ENCODE results near the gene YKT6. TPM values are rescaled to one million over a fixed set of nuclear protein-coding genes. Genes with fewer than 3 reads are reported as not detected.

Gene YKT6
- total RNA-seq, 1 experiment from 2014 or later, result 82.4 TPM

DNA sequence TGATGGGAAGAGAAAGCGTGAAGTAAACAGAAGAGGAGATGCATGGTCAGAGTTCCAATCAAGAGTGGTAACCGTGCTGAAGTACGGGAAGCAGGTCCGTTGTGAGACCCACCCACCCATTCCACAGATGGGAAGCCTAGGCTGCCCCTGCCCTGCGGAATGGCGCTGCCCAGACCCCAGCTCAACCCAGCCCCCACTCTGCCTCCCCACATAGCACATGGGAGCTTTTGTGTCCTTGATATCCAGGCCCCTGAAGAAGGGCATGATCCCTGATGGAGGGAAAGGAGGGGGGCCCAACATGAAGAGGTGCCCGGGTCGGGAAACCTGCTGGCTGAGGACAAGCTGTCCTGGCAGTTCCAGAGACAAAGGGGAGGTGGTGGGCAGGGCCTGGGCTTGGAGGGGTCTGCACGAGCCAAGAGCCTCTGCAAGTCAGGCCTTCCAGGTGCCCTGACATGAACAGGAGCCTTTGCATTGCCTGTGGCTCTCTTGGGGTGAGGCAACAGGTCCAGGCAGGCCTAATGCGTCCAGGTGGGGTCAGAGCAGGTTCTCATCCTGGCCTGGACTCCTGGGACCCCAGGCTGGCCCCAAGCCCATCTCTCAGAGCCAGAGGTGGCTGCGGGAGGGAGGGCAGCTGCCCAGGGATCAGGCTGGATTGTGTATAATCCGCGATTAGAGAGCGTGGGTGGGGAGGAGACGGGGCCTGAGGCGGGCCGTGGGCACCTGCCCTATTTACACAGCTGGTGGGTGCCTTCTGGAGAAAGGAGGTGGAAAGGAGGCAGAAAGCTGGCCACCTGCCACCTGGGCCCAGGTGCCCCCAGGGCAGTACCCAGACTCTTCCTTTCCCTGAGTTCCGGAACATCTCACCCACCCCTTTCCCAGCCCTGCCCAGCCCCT, 23.5 kb downstream of the YKT6 start:
- Histone ChIP-seq H3K36me3 (replicated peaks; ENCODE audit: control insufficient read depth, insufficient read depth, low read length) (no peaks in the 10 kb centered on the region), H3K27me3 (ENCODE audit: control insufficient read depth, insufficient read depth, low read length) (no peaks in the 10 kb centered on the region), H3K4me3 (ENCODE audit: insufficient read depth, low read depth, low read length) (no peak overlapping the region)
- no peak for DNase-seq

DNA sequence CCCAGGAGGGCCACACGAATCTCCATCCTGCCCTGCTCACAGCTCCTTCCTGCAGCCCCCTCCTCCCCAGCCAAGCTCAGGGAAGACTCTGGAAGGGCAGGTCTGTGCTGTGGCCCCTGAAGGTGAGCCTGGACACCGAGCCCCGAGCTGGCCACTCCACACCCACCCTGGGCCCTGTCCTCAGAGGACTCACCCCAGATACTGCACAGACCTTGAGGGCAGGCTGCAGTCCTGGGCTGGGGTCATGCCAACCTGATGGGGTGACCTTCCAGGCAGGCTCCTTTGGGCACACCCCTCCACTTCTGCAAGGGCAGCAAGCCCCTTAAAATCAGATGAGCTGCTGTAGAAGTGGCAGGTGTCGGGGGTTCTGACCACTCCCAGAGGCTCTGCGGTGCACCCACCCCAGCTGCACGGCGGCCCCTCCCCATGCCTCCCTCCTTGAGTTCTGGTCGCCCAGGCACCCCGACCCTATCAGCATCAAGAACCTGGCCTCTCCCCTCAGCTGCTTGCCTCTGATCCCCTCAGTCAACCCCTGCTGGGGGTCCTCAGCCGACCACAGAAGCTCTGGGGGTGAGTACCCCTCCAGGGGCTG, 24.3 kb downstream of the YKT6 start:
- DNase-seq, result no peak
- H3K4me3 ChIP-seq (ENCODE audit: insufficient read depth, low read depth, low read length), result no peak overlapping the region
- H3K27me3 ChIP-seq (ENCODE audit: control insufficient read depth, insufficient read depth, low read length), result no peaks in the 10 kb centered on the region
- no peaks in the 10 kb centered on the region for H3K36me3 ChIP-seq (replicated peaks; ENCODE audit: control insufficient read depth, insufficient read depth, low read length)

DNA sequence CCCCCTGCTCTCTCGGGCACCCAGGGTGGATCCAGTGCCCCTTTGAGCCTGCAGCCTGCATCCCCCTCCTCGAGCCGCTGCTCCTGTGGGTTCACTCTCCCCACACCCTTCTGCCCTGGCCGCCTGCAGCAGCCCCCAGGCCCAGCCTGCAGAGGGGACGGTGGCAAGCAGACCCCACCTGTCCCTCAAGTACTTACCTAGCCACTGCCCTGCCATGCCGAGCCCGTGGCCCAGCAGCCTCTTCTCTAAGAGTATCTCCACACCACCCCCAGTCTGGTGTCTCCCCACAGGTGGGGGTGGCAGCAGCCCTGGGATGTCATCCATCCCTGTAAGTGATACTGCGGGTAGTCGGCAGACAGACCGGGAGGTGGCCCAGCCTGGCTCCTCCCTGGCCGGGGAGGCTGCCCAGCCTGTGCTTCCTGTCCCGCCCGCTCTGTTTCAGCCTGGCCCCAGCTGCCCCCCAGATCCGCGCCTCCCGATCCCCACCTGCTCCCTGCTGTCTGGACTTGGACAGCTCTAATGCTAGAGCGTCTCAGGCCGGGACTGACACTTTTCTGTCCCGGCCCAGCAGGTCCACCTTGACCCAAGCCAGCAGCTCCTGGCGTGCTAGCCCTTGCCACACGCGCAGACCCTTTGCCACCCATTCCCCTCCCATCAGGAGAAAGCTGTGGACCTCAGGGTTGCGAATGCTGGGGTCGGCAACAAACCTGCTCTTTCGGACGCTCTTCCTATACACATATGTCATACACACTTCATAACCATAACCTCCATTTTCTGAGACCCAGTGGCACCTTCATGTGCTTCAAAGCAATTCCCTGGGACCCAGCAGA, 25.0 kb downstream of the YKT6 start:
- Histone ChIP-seq H3K36me3 (replicated peaks; ENCODE audit: control insufficient read depth, insufficient read depth, low read length) (no peaks in the 10 kb centered on the region), H3K27me3 (ENCODE audit: control insufficient read depth, insufficient read depth, low read length) (no peaks in the 10 kb centered on the region), H3K4me3 (ENCODE audit: insufficient read depth, low read depth, low read length) (no peak overlapping the region)
- DNase-seq, result no peak

DNA sequence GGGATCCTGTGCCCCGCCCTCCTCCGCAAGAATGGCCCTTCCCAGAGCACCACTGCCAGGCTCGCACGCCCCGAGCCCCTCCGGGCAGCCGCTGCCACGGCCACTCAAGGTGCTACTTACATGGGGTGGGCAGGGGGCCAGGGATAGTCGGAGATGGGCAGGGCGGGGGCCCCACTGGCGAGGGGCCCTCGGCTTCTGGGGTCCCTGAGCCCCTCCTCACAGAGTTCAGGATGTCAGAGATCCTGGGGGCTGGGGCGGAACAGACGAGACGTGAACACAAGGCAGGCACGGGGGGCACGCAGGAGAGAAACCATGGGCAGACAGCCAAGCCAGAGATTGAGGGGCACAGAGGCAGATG, 25.6 kb downstream of the YKT6 start:
- no peak overlapping the region for H3K4me3 ChIP-seq (ENCODE audit: insufficient read depth, low read depth, low read length)
- H3K36me3 ChIP-seq (replicated peaks; ENCODE audit: control insufficient read depth, insufficient read depth, low read length), result no peaks in the 10 kb centered on the region
- H3K27me3 ChIP-seq (ENCODE audit: control insufficient read depth, insufficient read depth, low read length), result no peaks in the 10 kb centered on the region
- no peak for DNase-seq

DNA sequence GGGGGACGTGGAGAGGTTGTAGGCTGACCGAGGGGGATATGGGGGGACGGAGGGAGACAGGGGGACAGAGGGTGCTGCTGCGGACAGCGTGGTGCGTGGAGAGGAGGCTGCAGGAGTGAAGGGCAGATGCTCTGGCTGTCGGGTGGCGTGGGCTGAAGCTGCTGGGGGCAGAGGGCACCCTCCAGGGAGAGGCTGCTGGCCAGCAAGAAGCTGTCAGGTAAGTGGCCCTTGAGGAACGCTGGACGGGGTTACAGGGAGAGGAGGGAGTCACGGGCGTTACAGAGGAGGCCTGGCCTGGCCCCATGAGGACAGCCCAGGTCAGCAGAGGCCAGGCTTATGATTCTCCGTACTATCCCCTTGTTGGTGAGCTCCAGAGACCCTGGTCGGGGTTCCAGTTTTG, 27.1 kb downstream of the YKT6 start:
- no peaks in the 10 kb centered on the region for H3K36me3 ChIP-seq (replicated peaks; ENCODE audit: control insufficient read depth, insufficient read depth, low read length)
- H3K4me3 ChIP-seq (ENCODE audit: insufficient read depth, low read depth, low read length), result no peak overlapping the region
- H3K27me3 ChIP-seq (ENCODE audit: control insufficient read depth, insufficient read depth, low read length), result no peaks in the 10 kb centered on the region
- DNase-seq, result no peak

DNA sequence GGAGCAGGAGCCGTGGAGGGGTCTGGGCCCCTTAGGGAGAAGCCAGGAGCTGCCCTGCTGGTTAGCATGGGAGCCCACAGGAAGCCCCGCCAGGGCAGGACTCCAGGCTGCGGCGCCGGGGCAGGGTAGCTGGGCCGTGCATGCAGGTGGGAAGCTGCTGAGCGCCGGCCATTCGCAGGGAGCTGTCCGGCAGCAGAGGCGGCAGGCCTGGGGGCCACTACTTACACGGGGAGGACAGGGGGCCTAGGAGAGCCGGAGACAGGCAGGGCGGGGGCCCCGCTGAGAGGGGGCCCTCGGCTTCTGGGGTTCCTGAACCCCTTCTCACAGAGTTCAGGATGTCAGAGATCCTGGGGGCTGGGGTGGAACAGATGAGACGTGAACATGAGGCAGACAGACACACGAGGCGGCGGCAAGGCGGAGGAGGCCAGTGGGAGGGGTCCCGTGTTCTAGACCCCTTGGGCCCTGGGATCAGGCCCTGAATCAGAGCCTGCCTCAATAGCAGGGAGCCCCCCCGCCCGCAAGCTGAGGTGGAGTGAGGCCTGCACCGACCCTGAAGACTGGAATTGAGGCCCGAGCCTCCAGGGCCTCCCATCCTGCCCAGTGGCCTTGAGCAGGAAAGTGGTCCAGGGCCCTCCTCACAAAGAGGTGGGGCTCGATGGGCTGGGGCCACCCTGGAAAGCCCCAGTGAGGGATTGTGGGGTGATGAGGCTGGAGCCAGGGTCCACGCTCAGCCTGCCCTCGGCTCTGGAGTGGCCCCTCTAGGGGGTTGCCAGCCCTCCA, 28.0 kb downstream of the YKT6 start:
- no peak for DNase-seq
- Histone ChIP-seq H3K27me3 (ENCODE audit: control insufficient read depth, insufficient read depth, low read length) (no peaks in the 10 kb centered on the region), H3K36me3 (replicated peaks; ENCODE audit: control insufficient read depth, insufficient read depth, low read length) (no peaks in the 10 kb centered on the region), H3K4me3 (ENCODE audit: insufficient read depth, low read depth, low read length) (no peak overlapping the region)

DNA sequence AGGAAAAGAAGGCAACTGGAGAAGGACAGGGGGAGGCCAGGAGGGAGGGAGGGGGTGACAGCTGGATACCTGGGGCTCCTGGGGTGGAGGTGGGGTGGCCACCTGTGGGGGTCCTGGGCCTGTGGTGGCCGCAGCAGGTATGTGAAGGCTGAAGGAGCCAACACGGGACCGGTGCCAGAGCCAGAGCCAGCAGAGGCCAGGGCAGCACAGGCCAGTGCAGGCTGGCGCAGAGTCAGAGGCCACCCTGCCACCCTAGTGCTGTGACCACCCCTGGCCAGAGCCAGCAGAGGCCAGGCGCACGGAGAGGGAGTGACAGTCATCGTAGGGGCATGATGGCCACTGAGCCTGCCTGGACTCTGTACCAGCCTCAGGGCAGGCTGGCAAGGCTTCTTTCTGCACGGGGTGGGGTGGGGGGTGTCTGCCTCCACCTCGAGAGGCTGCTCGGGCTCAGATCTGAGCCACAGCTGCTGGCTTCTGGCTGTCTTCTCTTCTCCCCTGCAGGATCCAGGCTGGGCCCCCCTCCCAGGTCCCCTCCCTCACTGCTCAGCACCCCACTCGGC, 28.8 kb downstream of the YKT6 start:
- H3K36me3 ChIP-seq (replicated peaks; ENCODE audit: control insufficient read depth, insufficient read depth, low read length), result no peaks in the 10 kb centered on the region
- no peak overlapping the region for H3K4me3 ChIP-seq (ENCODE audit: insufficient read depth, low read depth, low read length)
- DNase-seq, result no peak
- no peaks in the 10 kb centered on the region for H3K27me3 ChIP-seq (ENCODE audit: control insufficient read depth, insufficient read depth, low read length)

DNA sequence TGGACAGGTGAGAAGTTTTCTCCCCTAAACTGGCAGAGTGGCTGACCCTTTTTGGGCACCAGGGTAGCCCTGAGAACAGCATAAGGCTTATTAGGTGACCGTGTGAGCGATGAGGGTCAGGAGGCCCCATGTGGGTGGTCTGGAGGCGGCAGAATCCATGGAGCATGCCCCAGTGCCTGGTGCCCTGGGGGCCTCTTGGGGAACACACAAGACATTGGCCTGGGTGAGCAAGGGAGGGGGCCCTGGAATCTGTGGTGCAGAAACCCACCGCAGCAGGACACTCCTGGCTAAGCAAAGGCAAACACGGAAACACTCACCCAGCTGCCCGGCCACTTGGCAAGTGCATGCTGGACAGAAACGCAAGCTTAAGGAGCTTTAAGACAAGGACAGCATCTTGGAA, 29.5 kb downstream of the YKT6 start:
- H3K36me3 ChIP-seq (replicated peaks; ENCODE audit: control insufficient read depth, insufficient read depth, low read length), result no peaks in the 10 kb centered on the region
- no peak overlapping the region for H3K4me3 ChIP-seq (ENCODE audit: insufficient read depth, low read depth, low read length)
- no peak for DNase-seq
- H3K27me3 ChIP-seq (ENCODE audit: control insufficient read depth, insufficient read depth, low read length), result no peaks in the 10 kb centered on the region

DNA sequence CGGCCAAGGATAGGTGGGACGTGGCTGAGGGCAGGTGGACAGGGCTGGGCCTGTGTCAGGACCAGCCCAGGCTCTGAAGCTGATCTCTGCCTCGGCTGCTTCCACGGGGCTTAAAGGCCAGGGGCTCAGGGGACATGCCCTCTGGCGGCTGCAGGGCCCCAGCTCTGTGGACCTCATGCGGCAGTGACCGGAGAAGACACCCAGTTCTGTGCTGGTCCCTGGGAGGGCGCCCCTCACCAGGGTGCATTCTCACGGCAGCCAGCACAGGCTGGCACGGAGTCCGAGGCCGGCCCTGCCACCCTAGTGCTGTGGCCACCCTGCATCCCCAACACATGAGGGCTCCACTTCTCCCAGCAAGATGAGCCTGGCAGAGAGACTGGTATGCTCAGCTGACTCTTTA, 30.3 kb downstream of the YKT6 start:
- no peaks in the 10 kb centered on the region for H3K36me3 ChIP-seq (replicated peaks; ENCODE audit: control insufficient read depth, insufficient read depth, low read length)

DNA sequence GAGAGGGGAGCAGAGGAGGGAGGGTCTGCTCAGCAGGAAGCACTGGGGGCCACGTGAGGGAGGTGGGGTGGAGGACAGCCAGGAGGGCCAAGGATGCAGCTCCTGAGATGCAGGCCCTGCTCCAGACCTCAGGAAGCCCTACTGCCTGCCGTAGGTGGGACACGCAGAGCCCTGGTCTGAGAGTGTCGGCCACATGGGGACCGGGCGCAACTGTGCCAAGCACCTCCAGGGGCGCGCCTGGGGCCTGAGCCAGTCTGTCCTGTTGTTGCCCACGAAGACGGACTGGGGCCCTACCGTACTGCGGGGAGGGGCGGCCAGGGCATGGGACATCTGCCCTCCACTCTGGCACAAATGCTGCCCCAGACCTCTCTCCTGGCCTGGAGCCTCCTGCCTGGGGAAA, 31.6 kb downstream of the YKT6 start:
- H3K27me3 ChIP-seq (ENCODE audit: control insufficient read depth, insufficient read depth, low read length), result no peaks in the 10 kb centered on the region
- DNase-seq, result no peak
- no peak overlapping the region for H3K4me3 ChIP-seq (ENCODE audit: insufficient read depth, low read depth, low read length)
- no peaks in the 10 kb centered on the region for H3K36me3 ChIP-seq (replicated peaks; ENCODE audit: control insufficient read depth, insufficient read depth, low read length)

More for the DNA sequence above, 30.3 kb downstream of the YKT6 start:
- DNase-seq, result no peak
- H3K4me3 ChIP-seq (ENCODE audit: insufficient read depth, low read depth, low read length), result no peak overlapping the region
- H3K27me3 ChIP-seq (ENCODE audit: control insufficient read depth, insufficient read depth, low read length), result no peaks in the 10 kb centered on the region

DNA sequence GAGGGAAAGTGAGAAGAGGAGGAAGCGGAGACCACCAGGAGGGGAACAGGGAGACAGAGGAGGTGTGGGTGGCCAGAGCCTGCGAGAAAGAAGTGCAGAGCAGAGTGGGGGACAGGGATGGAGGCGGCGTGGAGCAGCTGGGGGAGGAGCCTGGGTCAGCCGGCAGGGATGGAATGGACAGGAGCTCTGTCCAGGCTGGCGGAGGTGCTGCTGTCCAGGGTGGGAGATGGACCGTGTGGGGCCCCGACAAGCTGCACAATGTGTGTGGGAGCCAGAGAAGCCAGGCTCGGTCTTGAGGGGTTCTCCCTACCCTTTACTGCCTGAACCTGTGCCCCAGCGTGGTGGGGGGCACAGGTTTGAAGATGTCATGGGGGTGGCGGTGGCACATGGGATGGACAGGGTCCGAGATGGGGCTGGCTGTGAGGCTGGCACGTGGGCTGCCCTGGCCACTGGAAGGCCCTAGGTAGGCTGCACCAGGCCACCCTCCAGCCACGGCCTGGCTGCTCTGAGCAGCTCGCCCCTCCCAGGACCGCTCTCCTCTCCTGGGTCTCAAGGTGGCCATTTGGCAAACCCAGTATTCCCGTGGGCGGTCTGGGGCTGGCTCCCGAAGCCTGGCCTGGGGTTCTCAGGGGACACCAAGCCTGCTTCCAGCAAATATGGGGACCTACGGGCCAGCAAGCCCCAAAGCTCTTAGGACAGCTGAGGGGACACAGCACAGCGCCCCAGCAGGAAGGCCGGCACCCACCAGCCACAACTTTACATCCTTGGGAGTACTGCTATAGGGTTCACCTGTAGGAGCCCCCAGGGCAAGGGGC, 32.3 kb downstream of the YKT6 start:
- no peak for DNase-seq
- Histone ChIP-seq H3K27me3 (ENCODE audit: control insufficient read depth, insufficient read depth, low read length) (no peaks in the 10 kb centered on the region), H3K4me3 (ENCODE audit: insufficient read depth, low read depth, low read length) (no peak overlapping the region), H3K36me3 (replicated peaks; ENCODE audit: control insufficient read depth, insufficient read depth, low read length) (no peaks in the 10 kb centered on the region)

DNA sequence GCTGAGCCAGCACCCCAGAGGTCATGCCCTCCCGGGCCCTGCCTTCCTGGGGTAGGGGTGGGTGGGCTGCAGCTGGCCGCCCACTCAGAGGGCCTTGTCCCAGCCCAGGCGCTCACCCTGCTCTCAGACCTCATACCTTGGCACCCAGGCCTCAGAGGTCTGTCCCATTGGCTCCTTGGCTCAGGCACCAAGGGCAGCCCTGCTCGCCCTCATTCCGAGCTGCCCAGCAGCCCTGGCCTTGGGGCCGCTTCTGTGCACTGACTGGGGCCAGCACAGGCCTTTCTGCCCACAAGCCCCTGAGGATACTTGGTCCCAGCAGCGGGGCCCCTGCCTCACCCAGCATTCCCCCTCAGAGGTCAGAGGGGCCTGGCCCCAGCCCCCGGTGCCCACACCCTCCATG, 34.3 kb downstream of the YKT6 start:
- H3K27me3 ChIP-seq (ENCODE audit: control insufficient read depth, insufficient read depth, low read length), result no peaks in the 10 kb centered on the region
- no peak for DNase-seq
- H3K4me3 ChIP-seq (ENCODE audit: insufficient read depth, low read depth, low read length), result no peak overlapping the region
- no peaks in the 10 kb centered on the region for H3K36me3 ChIP-seq (replicated peaks; ENCODE audit: control insufficient read depth, insufficient read depth, low read length)

DNA sequence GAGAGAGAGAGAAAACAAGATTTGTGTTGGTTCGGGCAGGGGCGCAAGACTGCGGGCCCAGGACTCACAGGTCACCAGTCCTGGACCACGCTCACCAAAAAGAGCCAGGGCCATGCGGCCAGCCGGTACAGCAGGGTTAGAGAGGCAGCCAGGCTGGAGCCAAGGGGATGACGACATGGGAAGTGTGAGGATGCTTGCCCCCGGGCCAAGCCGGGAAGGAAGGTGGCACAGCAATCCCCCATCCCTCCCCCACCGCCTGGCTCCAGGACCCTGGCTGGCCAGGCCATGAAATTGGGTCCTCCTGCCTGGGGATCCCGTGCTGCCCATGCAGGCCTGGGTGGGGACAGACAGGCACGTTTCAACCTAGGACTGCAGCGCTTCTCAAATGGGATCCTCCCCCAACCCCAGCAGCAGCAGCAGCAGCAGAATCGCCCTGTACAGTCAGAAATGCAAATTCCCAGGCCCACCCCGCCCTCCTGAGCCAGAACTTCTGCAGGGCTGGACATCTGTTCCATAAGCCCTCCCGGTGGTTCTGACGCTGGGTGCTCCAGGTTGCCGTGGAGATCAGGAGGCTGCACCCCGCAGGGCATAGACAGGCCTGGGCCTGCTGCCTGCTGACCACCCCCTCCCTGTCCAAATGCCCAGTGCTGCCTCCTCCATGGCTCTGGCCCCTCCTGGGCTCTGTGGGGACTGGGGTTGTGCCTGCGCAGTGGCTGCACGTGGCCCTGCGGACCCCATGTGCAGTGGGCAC, 35.0 kb downstream of the YKT6 start:
- H3K36me3 ChIP-seq (replicated peaks; ENCODE audit: control insufficient read depth, insufficient read depth, low read length), result no peaks in the 10 kb centered on the region
- no peak overlapping the region for H3K4me3 ChIP-seq (ENCODE audit: insufficient read depth, low read depth, low read length)
- H3K27me3 ChIP-seq (ENCODE audit: control insufficient read depth, insufficient read depth, low read length), result no peaks in the 10 kb centered on the region
- DNase-seq, result no peak
